ENCODE results near the gene TSPAN5.

- TF ChIP-seq ZNF76 (tag by site-specific recombination; IDR thresholded peaks at IDR 0.05; ENCODE audit: borderline replicate concordance, low read depth) (no peak), ZBTB26 (tag by site-specific recombination; optimal IDR thresholded peaks at IDR 0.05) (no peak), BCL11A (tag by site-specific recombination; IDR thresholded peaks at IDR 0.05; ENCODE audit: low read depth) (no peak), SCRT1 (tag by site-specific recombination; IDR thresholded peaks at IDR 0.05; ENCODE audit: borderline replicate concordance) (no peak), ZSCAN30 (tag by site-specific recombination; IDR thresholded peaks at IDR 0.05) (no peak)
- TF ChIP-seq, protein P1, sequence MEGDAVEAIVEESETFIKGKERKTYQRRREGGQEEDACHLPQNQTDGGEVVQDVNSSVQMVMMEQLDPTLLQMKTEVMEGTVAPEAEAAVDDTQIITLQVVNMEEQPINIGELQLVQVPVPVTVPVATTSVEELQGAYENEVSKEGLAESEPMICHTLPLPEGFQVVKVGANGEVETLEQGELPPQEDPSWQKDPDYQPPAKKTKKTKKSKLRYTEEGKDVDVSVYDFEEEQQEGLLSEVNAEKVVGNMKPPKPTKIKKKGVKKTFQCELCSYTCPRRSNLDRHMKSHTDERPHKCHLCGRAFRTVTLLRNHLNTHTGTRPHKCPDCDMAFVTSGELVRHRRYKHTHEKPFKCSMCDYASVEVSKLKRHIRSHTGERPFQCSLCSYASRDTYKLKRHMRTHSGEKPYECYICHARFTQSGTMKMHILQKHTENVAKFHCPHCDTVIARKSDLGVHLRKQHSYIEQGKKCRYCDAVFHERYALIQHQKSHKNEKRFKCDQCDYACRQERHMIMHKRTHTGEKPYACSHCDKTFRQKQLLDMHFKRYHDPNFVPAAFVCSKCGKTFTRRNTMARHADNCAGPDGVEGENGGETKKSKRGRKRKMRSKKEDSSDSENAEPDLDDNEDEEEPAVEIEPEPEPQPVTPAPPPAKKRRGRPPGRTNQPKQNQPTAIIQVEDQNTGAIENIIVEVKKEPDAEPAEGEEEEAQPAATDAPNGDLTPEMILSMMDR (tag by site-specific recombination; IDR thresholded peaks at IDR 0.05): no peak
- TF ChIP-seq, protein P2, sequence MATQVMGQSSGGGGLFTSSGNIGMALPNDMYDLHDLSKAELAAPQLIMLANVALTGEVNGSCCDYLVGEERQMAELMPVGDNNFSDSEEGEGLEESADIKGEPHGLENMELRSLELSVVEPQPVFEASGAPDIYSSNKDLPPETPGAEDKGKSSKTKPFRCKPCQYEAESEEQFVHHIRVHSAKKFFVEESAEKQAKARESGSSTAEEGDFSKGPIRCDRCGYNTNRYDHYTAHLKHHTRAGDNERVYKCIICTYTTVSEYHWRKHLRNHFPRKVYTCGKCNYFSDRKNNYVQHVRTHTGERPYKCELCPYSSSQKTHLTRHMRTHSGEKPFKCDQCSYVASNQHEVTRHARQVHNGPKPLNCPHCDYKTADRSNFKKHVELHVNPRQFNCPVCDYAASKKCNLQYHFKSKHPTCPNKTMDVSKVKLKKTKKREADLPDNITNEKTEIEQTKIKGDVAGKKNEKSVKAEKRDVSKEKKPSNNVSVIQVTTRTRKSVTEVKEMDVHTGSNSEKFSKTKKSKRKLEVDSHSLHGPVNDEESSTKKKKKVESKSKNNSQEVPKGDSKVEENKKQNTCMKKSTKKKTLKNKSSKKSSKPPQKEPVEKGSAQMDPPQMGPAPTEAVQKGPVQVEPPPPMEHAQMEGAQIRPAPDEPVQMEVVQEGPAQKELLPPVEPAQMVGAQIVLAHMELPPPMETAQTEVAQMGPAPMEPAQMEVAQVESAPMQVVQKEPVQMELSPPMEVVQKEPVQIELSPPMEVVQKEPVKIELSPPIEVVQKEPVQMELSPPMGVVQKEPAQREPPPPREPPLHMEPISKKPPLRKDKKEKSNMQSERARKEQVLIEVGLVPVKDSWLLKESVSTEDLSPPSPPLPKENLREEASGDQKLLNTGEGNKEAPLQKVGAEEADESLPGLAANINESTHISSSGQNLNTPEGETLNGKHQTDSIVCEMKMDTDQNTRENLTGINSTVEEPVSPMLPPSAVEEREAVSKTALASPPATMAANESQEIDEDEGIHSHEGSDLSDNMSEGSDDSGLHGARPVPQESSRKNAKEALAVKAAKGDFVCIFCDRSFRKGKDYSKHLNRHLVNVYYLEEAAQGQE (tag by site-specific recombination; IDR thresholded peaks at IDR 0.05): no peak
Observed at GRCh38 chr4:98601708-98602107, 56.7 kb downstream of the TSPAN5 start.

Data from HEK293 (cell line).